ENCODE results near the gene SORBS2. TPM values are rescaled to one million over a fixed set of nuclear protein-coding genes. Genes with fewer than 3 reads are reported as not detected.
A peak's percentile ranks its signal among the peaks of the same experiment; 100 is the strongest.

Gene SORBS2
- total RNA-seq, 4 donors from 2014 or later: 821 to 1,626 (median 1,353) TPM

- H3K4me1 ChIP-seq: peaks cover 16 to 32% (median 29%) of the 10 kb centered on the region in 4 donors
- peak overlapping the region in 2 of 4 donors; percentile 24 to 41 for H3K27ac ChIP-seq (replicated peaks in 1 of 4)
- peaks cover 0 to 35% (median 7%) of the 10 kb centered on the region in 4 donors for H3K36me3 ChIP-seq
- 55% methylated on average over 32 of the region's 32 CpGs for WGBS
- H3K9me3 ChIP-seq: no peaks in the 10 kb centered on the region
- H3K4me3 ChIP-seq: peak overlapping the region in 1 of 4 donors; percentile 20
- no peaks in the 10 kb centered on the region for H3K27me3 ChIP-seq
- TF ChIP-seq POLR2A (IDR thresholded peaks at IDR 0.05; ENCODE audit: low read depth): no peak
- no peak for TF ChIP-seq EP300 (IDR thresholded peaks at IDR 0.05)
- TF ChIP-seq CTCF (IDR thresholded peaks at IDR 0.05): no peak
- TF ChIP-seq POLR2AphosphoS5 (IDR thresholded peaks at IDR 0.05): no peak
- intact Hi-C loops (cut with DNase I): no loop called here
- no peak for DNase-seq (ENCODE audit: extremely low spot score)
Observed at GRCh38 chr4:185587427-185588161, 224.4 kb downstream of the SORBS2 start.

GRCh38 chr4:185587030-185587426 is 225.0 kb downstream of the SORBS2 start:
- Histone ChIP-seq H3K27me3 (no peaks in the 10 kb centered on the region), H3K4me3 (peak overlapping the region in 1 of 4 donors; percentile 20), H3K4me1 (peaks cover 11 to 26% (median 24%) of the 10 kb centered on the region in 4 donors), H3K36me3 (peaks cover 0 to 35% (median 7%) of the 10 kb centered on the region in 4 donors), H3K9me3 (no peaks in the 10 kb centered on the region), H3K27ac (replicated peaks in 1 of 4) (no peak overlapping the region)
- TF ChIP-seq EP300 (IDR thresholded peaks at IDR 0.05) (no peak), CTCF (IDR thresholded peaks at IDR 0.05) (no peak), POLR2A (IDR thresholded peaks at IDR 0.05; ENCODE audit: low read depth) (no peak), POLR2AphosphoS5 (IDR thresholded peaks at IDR 0.05) (no peak)
- intact Hi-C loops (cut with DNase I): no loop called here
- no peak for DNase-seq (ENCODE audit: extremely low spot score)
- WGBS: 73% methylated on average over 6 of the region's 6 CpGs

DNA sequence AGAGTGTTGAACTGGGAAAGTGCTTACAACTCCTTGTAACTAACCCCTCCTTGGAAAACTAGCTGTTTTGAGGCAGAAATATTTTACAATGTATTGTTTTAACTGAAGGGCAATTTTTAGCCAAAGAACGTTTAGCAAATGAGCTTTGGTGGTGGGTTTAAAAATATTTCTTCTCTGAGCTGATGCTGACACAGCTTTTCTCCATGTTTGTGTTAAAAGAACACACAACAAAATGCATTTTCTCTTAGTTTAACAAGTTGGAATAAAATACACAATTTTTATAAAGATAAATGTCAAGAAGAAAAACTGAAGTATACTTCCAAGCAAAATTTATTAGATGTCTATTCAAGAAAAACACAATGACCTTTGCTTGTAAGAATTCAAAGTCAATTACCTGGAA is 226.8 kb downstream of the SORBS2 start:
- Histone ChIP-seq H3K27ac (replicated peaks in 1 of 4) (no peak overlapping the region), H3K4me3 (no peak overlapping the region), H3K9me3 (no peaks in the 10 kb centered on the region), H3K27me3 (no peaks in the 10 kb centered on the region), H3K4me1 (peaks cover 0 to 14% (median 9%) of the 10 kb centered on the region in 4 donors), H3K36me3 (peaks cover 0 to 35% (median 7%) of the 10 kb centered on the region in 4 donors)
- intact Hi-C loops (cut with DNase I): no loop called here
- WGBS: 67% methylated on average over 1 of the region's 1 CpG
- no peak for DNase-seq (ENCODE audit: extremely low spot score)
- no peak for TF ChIP-seq POLR2AphosphoS5 (IDR thresholded peaks at IDR 0.05)
- no peak for TF ChIP-seq CTCF (IDR thresholded peaks at IDR 0.05)
- TF ChIP-seq POLR2A (IDR thresholded peaks at IDR 0.05; ENCODE audit: low read depth): no peak
- no peak for TF ChIP-seq EP300 (IDR thresholded peaks at IDR 0.05)

DNA sequence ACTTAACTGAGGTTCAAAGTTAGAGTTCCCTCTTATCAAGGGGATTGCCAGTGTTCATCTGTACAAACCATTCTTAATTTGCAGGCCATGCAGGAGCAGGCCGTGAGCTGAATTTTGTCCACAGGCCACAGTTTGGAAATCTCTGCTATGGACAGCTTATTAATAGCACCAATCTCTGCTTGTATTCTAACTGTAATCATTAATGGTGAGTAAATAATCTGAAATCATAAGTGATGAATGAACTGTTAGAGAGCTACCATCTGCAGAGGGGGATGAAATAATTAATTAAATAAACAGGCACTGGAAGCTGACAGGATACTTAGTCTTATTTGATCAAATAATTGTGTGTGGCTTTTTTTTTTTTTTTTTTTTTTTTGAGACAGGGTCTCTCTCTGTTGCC is 228.2 kb downstream of the SORBS2 start:
- Histone ChIP-seq H3K4me3 (no peak overlapping the region), H3K4me1 (peaks cover 0 to 7% (median 5%) of the 10 kb centered on the region in 4 donors), H3K27ac (replicated peaks in 1 of 4) (no peak overlapping the region), H3K27me3 (no peaks in the 10 kb centered on the region), H3K9me3 (no peaks in the 10 kb centered on the region), H3K36me3 (peaks cover 0 to 23% (median 7%) of the 10 kb centered on the region in 4 donors)
- 69% methylated on average over 1 of the region's 1 CpG for WGBS
- DNase-seq (ENCODE audit: extremely low spot score): no peak
- intact Hi-C loops (cut with DNase I): no loop called here
- TF ChIP-seq POLR2AphosphoS5 (IDR thresholded peaks at IDR 0.05): no peak
- no peak for TF ChIP-seq POLR2A (IDR thresholded peaks at IDR 0.05; ENCODE audit: low read depth)
- TF ChIP-seq CTCF (IDR thresholded peaks at IDR 0.05): no peak
- TF ChIP-seq EP300 (IDR thresholded peaks at IDR 0.05): no peak
